H7 (cell line): ENCODE data around the gene SRGAP2B. TPM values are rescaled to one million over a fixed set of nuclear protein-coding genes. Genes with fewer than 3 reads are reported as not detected.
A peak's percentile ranks its signal among the peaks of the same experiment; 100 is the strongest.
"Not testable (repeated sequence)": the region's sequence is repeated elsewhere in the genome, so short reads cannot be mapped to it uniquely, and the experiment has no call there.

Source experiments
- DNase-seq: peaks from one replicate; pipeline ENCODE4 v3.0.0; 2012
- H3K27me3 ChIP-seq: 2 replicates; pipeline ENCODE4 v1.6.0; 2011; ENCODE audit warnings: mild to moderate bottlenecking, low read length; ENCODE audit not compliant: control insufficient read depth, insufficient read depth
- H3K36me3 ChIP-seq: replicated peaks from 2 replicates; pipeline ENCODE4 v1.5.1; 2011; ENCODE audit warnings: low read length; ENCODE audit not compliant: control insufficient read depth, insufficient read depth
- H3K4me3 ChIP-seq: 2 replicates; pipeline ENCODE4 v1.5.1; 2011; ENCODE audit warnings: low read depth, mild to moderate bottlenecking, control low read depth, low read length, moderate library complexity; ENCODE audit not compliant: insufficient read depth
- total RNA-seq: library from RNA; depleted of rRNA; stranded (reverse); fragments of >200 nt; shearing (Covaris generic); gene quantifications from 2 replicates; pipeline ENCODE4 v1.2.3, GENCODE V29; 2014

SRGAP2B gene
- total RNA-seq, 1 experiment from 2014 or later = 34.5 TPM

DNA sequence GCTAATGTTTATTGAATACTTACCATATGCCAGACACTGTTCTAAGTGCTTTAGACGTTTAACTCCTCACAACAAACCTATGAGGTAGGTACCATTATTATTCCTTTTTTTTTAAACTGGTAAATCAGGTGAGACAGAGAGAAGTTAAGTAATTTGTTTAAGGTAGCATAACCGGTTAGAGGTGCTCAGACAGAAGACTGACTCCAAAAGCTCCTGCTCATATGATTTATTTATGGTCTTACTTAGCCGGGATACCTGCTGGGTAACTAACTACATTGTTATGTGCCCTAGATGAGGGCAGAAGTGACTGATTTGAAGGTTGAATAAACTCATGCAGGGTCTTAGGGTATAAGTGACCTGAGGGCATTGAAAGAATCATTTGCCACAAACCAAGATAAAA is 17.6 kb upstream of the SRGAP2B start:
- not testable (repeated sequence) for DNase-seq, H3K27me3 ChIP-seq, H3K4me3 ChIP-seq, H3K36me3 ChIP-seq

DNA sequence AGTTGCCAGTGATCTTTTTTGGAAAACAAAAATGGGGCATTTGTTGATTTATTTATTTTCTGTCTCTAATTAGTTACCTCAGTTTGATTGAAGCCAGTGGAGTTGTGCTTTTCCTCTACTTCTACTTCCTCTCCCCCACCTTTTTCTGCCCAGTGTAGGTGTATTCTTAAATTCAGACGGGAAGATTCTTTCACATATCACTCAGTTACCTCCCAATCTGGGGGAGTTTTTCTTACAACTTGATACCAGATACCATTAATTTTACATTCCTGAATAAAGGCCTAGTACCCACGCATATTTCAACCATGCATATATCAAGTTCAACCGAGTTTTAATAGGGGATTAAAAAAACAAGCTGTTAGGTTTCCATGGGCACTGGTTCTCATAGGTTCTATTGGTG is 16.5 kb upstream of the SRGAP2B start:
- not testable (repeated sequence) for H3K36me3 ChIP-seq, H3K27me3 ChIP-seq

DNA sequence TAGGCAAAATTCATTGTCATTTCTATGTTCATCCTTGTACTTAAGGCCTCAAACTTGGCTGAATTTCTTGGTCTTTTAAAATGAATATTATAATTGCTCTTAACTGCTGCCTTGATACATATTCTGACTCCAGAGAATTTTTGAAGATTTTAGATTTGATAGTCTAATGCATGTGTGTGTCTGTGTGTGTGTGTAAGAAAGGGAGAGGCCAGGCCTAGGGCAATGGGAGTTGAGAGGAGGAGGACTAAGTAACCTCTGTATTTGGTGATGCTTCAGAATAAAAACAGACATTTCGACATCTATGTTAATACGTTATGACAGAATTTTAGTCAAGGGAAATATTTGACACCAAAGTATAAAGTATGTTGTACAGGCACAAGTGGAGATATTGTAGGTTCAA is 8.2 kb upstream of the SRGAP2B start:
- H3K36me3 ChIP-seq, H3K4me3 ChIP-seq, DNase-seq, H3K27me3 ChIP-seq: not testable (repeated sequence)

More for the DNA sequence above, 16.5 kb upstream of the SRGAP2B start:
- not testable (repeated sequence) for H3K4me3 ChIP-seq, DNase-seq

DNA sequence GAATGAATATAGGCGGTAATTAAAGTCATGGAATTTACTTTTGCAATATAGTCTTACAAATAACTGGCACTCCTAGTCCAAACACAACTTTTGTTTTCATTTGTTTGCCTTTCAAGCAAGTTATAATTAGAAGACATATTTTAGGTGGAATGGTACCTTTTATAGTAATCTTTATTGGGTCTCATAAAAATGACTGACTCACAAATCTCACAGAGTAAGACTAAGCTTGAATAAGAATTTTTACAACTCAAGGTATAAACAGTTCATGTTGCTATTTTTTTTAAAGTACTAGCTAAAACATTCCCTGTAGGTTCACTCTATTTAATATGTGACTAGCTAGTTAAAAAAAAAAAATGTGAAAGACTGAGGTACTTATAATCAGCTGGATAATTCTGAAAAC is 6.6 kb upstream of the SRGAP2B start:
- not testable (repeated sequence) for DNase-seq

DNA sequence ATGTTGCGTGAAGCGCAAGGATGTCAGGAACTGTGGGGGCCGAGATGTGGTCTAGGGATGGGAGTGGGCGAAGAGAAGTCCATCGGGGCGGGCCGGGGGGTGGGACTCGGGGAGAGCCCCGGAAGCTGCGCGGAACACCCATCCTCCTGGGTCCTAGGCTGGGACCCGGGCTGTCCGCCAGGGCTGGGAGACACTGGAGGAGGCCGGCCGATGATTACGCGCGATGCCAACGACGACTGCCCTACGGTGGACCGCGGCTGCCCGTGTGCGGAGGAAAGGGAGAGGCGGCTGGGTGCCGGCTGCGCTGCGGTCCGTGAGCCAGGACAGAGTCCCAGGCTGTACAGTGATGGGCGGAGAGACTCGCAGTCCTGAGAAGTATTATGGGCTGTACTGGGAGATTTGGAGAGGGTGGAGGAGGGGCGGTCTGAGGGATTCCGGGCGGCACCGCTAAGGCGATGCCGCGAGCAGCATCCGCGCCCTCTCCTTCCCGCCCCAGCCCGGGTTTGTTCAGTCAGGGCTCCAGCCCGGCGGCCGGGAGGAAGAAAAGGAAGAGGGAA is 395 bp downstream of the SRGAP2B start:
- DNase-seq, H3K36me3 ChIP-seq: not testable (repeated sequence)
- H3K4me3 ChIP-seq = peak overlapping the region; percentile 43

More for the DNA sequence above, 6.6 kb upstream of the SRGAP2B start:
- H3K27me3 ChIP-seq, H3K36me3 ChIP-seq, H3K4me3 ChIP-seq: not testable (repeated sequence)

DNA sequence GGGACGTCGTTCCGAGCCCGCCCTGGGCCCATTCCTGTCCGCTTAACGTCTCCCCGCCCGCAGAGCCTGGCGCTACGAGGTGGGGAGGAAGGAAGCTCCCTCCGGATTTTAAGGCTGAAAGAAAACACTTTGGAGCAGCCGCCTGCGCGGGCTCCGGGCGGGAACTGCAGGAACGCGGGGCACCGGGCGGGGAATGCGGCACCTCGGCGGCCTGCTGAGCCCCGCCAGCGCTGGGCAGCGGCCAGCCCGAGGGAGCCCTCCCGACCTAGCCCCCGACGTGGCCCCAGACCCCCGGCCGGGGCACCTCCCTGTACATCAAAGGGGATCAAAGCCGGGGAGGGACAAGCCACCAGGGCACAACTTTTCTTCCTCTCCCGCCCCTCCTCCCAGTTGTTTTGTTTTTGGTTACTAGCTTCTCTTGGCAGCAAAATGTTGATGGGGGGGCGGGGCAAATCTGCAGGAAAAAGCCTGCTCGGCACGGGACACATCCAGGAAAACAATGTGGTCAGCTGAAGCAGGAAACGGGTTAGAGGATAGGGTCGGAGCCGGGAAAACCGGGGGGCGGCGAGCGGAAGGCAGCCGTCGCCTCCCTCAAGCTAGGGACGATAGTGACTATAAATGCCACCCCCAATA is 1.5 kb downstream of the SRGAP2B start:
- not testable (repeated sequence) for H3K36me3 ChIP-seq

More for the DNA sequence above, 395 bp downstream of the SRGAP2B start:
- not testable (repeated sequence) for H3K27me3 ChIP-seq

DNA sequence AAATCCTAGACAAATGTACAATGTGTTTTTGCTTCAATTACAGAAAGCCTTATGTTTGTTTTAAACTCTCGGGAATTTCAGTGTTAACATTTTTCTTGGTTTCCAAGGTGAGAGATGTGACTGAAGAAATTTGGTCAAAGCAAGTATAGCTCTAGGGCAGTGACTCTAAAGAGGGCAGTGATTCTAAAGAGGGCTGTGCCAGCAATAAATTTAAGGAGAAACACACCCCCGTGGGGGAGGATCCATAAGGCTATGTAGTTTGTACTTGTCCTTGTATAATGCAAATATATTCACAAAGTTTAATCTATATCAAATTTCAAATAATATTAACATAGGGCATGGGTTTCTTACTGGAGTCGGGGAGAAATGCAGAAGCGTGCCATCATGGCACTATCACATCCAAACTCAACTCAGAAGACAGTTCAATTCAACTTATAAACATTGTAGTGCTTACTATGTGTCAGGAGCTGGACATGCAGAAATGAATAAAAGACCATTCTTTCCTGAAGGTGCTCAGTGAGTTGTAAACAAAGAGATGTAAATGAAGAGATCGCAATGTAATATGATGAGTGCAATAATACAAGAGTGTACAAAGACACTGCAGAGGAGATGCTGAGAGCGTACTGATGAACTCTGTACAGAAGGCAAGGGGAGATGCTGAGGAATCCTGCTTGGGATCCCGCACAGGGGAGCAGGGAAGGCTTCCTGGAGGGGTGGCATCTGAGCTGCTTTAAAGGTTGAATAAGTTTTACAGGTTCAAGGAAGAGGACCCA is 12.5 kb downstream of the SRGAP2B start:
- not testable (repeated sequence) for DNase-seq, H3K36me3 ChIP-seq, H3K4me3 ChIP-seq, H3K27me3 ChIP-seq

More for the DNA sequence above, 1.5 kb downstream of the SRGAP2B start:
- not testable (repeated sequence) for H3K27me3 ChIP-seq, DNase-seq
- peak overlapping the region; percentile 36 for H3K4me3 ChIP-seq

DNA sequence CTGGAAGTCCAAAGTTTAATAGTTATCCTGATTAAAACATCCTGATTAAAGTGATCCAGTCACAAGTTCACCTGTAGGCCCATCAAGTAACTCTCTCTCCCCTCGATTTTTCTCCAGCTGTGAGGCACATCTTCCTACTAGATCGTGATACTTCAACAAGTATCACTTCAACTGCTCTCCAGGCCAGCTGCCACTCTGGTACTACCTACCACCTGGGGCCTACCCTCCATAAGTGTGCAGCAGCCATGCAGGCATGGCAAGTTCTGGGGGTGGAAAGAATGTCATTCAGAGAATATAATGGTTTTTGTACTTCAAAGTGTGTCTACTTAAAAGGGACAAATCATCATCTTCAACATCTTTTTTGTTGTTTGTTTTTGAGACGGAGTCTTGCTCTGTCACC is 14.9 kb downstream of the SRGAP2B start:
- H3K27me3 ChIP-seq, H3K36me3 ChIP-seq, DNase-seq, H3K4me3 ChIP-seq: not testable (repeated sequence)

DNA sequence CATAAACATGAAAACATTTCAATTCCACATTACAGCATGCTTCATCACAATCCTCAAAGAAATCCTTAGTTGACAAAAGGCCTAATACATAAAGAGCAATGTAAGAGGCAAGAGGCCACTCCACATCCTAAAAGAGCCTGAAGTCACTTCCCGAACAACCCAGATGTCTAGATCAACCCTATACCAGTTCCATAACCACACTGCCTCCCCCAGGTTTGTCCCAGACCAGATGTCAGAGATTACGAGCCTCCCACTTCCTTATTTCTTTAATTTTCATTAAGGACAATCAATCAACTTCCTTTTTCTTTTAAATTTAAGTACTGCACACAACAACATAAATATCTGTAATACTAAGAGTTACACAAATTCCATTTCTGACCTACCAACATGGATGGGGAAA is 15.4 kb downstream of the SRGAP2B start:
- not testable (repeated sequence) for H3K36me3 ChIP-seq, DNase-seq

DNA sequence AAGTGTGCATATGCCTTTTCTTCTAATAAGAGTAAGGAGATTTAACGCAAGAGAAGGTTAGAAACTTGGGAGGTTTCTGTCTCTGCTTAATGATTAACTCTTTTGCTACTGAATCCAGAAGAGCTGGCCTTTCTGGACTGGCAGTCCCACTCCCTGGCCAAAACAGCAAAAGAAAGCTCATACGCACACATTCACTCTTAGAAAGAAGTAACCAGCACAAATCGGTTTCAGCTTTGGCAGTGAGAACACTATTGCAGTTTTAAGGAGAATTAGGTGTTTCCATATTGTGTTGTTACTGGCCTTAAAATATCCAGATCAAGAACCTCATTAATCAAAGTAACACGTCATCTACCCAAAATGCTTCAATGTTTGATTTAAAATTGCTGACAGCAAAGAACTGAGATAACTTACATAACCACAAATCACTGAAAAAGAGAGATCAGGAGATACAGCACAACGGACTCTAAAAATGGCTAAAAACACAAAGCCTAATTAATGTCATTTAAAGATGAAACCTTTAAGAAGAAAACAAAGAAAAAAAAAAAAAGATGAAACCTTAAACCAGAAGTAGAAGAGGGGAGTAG is 16.2 kb downstream of the SRGAP2B start:
- not testable (repeated sequence) for H3K27me3 ChIP-seq, H3K4me3 ChIP-seq, H3K36me3 ChIP-seq, DNase-seq

More for the DNA sequence above, 15.4 kb downstream of the SRGAP2B start:
- not testable (repeated sequence) for H3K27me3 ChIP-seq, H3K4me3 ChIP-seq

DNA sequence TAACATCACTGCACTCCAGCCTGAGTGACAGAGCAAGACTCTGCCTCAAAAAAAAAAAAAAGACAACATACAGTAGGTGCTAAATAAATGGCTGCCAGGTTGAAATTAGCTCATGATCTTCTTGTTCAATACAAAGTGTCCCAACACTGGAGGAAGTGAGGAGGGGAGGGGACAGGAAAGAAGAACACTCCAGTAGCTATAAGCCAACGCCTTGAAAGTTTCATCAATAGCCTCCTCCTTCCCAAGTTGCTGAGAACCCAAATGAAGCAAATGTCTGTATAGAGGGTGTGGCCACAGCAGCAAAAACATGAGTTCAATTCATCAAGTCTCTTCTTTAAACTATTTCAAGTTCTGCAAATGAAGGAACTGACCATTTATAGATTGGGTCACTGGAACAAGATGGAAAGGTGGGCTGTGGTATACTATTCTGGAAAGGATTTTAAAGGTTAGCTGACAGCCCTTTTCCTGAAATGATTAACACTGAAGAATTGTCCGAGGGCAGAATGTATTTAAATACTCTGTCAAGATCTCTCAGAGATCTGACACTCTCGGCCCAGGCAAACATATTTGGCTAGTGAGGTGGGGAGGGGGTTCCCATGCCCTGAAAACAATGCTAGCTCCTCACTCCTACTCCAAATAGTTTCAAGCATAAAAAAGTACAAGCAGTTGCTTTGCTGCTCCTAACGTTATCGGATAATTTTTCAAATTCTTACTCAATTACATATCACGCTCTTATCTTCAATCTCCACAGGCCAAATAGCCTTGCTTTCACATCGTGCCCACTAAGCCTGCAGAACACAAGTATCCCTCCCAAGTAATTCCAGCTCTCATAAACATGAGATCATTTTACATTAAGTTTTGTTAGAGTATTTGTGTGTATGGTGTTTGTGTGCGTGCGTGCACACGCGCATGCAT is 17.0 kb downstream of the SRGAP2B start:
- not testable (repeated sequence) for H3K36me3 ChIP-seq, DNase-seq, H3K27me3 ChIP-seq, H3K4me3 ChIP-seq

DNA sequence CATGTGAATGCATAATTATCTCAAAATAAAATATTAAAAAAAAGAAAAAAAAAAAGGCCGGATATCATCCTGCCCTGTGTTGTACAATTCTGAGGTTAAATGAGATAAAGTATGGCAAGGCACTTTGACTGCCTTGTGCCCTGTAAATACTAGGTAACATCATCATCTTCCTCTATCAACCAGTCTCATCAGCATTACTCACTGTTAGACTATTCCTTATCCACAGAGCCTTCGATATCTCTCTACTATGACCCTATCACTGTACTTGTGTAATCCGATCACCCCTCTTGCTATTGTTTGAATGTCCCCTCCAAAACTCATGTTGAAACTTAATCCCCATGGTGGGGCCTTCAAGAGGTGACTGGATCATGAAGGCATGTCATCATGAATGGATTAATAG is 18.3 kb downstream of the SRGAP2B start:
- not testable (repeated sequence) for H3K4me3 ChIP-seq, H3K27me3 ChIP-seq, H3K36me3 ChIP-seq, DNase-seq

DNA sequence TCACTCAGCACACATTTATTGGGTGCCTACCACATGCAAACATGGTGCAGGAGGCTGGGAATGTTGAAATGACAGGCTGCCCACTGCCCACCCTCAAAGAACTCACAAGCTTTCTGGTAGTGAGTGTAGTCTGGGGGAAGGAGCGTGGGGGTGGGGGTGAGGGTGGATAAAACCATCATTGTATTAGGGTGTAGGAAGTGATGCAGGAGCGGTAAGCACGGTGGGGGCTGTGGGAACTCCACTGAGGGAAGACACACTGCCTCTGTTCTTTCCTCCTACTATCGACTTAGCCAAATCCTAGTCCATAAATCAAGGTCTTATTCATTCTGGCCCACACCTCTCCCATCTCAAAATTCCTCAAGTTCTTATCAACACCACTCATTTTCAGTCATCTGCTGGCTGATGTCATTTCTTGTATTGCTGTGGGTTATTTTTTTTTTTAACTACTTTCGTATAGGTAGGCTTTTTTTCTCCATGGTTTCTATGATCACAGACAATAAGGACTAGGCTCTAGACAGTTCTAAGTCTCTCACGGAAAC is 21.0 kb downstream of the SRGAP2B start:
- not testable (repeated sequence) for DNase-seq, H3K4me3 ChIP-seq, H3K36me3 ChIP-seq, H3K27me3 ChIP-seq

DNA sequence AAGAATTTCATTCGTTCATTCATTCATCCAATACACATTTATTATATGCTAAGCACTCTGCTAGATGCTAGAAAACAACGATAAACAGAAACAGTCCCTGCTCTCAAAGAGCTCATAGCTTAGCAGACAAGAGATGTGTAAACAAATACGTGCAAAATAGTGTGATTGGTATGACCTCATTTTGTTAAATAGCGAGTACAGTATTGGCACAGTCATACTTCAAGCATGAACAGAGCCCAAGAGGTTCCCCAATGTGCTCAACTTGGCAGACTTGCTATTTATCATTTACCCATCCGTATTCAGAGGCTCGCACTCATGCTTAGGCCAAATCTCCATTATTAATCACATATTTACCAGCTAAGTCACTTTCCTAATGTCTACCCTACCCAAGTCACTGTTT is 23.6 kb downstream of the SRGAP2B start:
- H3K27me3 ChIP-seq, H3K4me3 ChIP-seq, H3K36me3 ChIP-seq, DNase-seq: not testable (repeated sequence)
